A673 (cell line): ENCODE data around the gene HSD11B1. TPM values are rescaled to one million over a fixed set of nuclear protein-coding genes. Genes with fewer than 3 reads are reported as not detected.

Experiments used
- BruUV-seq: library from RNA; stranded (reverse); fragments of 400-500 nt; replicated peaks from 2 replicates; lab custom pipeline; 2021; lab: Mats Ljungman, UMichigan
- CTCF ChIA-PET: fragments of 300-600 bp; sonication (Branson Sonifier 250); formaldehyde crosslinking; loops from one replicate; lab custom pipeline; 2022; ENCODE audit warnings: antibody characterized with exemption; lab: Charles Lee
- POLR2A ChIA-PET: fragments of 300-600 bp; sonication (Branson Sonifier 250); formaldehyde crosslinking; loops from one replicate; lab custom pipeline; 2022; ENCODE audit warnings: antibody characterized with exemption; ENCODE audit not compliant: low non-redundant PET; lab: Charles Lee
- DNase-seq: peaks from one replicate; pipeline ENCODE4 v3.0.0-alpha.2; 2015; ENCODE audit warnings: low spot score
- H3K27ac ChIP-seq: fragments of 200-600 bp; sonication (generic); 2 replicates; pipeline ENCODE4 v1.5.1; 2016; ENCODE audit warnings: mixed run types, low read depth, mild to moderate bottlenecking, mixed read lengths, antibody characterized with exemption, low read length; ENCODE audit not compliant: poor library complexity, severe bottlenecking
- H3K27me3 ChIP-seq: fragments of 200-600 bp; sonication (generic); replicated peaks from 2 replicates; pipeline ENCODE4 v1.6.1; 2017; ENCODE audit warnings: mixed run types, low read depth, mild to moderate bottlenecking, mixed read lengths, antibody characterized with exemption, low read length; ENCODE audit not compliant: insufficient read depth, poor library complexity
- H3K36me3 ChIP-seq: fragments of 200-600 bp; sonication (generic); 2 replicates; pipeline ENCODE4 v1.6.1; 2016; ENCODE audit warnings: mixed run types, mild to moderate bottlenecking, mixed read lengths, antibody characterized with exemption, low read length; ENCODE audit not compliant: insufficient read depth, poor library complexity, severe bottlenecking
- H3K4me1 ChIP-seq: fragments of 200-600 bp; sonication (generic); 2 replicates; pipeline ENCODE4 v1.6.1; 2017; ENCODE audit warnings: mixed run types, mild to moderate bottlenecking, mixed read lengths, antibody characterized with exemption, low read length; ENCODE audit not compliant: insufficient read depth, poor library complexity, severe bottlenecking
- H3K4me3 ChIP-seq: fragments of 200-600 bp; sonication (generic); 2 replicates; pipeline ENCODE4 v1.5.1; 2016; ENCODE audit warnings: low read depth, mixed run types, mild to moderate bottlenecking, mixed read lengths, low read length; ENCODE audit not compliant: poor library complexity, severe bottlenecking
- H3K9me3 ChIP-seq: fragments of 200-600 bp; sonication (generic); 2 replicates; pipeline ENCODE4 v1.6.1; 2016; ENCODE audit warnings: mixed run types, low read depth, mild to moderate bottlenecking, mixed read lengths, antibody characterized with exemption, low read length; ENCODE audit not compliant: poor library complexity, severe bottlenecking
- EZH2 ChIP-seq: fragments of 200-600 bp; sonication (generic); IDR thresholded peaks from 2 replicates; pipeline ENCODE4 v1.6.1; 2017; ENCODE audit warnings: borderline replicate concordance, low read depth, mild to moderate bottlenecking, mixed read lengths, antibody characterized with exemption, low read length; ENCODE audit not compliant: poor library complexity, severe bottlenecking
- intact Hi-C: fragments of 100-400 bp; cut with micrococcal nuclease; formaldehyde crosslinking; loops from one replicate; pipeline ENCODE4 v1.10.0; 2022; ENCODE audit not compliant: unreplicated experiment
- total RNA-seq: library from RNA; stranded (reverse); gene quantifications from 2 replicates; pipeline ENCODE4 v1.2.3, GENCODE V29; 2021
- TF ChIP-seq, protein P1 (sequence below): fragments of 300-800, 200-600 bp; sonication (generic); conservative IDR thresholded peaks from 2 replicates; pipeline ENCODE4 v1.5.1; 2017; ENCODE audit warnings: low read depth, mild to moderate bottlenecking, antibody characterized with exemption, low read length, moderate library complexity, mixed read lengths

The HSD11B1 gene
- total RNA-seq, 1 experiment from 2014 or later = not detected

DNA sequence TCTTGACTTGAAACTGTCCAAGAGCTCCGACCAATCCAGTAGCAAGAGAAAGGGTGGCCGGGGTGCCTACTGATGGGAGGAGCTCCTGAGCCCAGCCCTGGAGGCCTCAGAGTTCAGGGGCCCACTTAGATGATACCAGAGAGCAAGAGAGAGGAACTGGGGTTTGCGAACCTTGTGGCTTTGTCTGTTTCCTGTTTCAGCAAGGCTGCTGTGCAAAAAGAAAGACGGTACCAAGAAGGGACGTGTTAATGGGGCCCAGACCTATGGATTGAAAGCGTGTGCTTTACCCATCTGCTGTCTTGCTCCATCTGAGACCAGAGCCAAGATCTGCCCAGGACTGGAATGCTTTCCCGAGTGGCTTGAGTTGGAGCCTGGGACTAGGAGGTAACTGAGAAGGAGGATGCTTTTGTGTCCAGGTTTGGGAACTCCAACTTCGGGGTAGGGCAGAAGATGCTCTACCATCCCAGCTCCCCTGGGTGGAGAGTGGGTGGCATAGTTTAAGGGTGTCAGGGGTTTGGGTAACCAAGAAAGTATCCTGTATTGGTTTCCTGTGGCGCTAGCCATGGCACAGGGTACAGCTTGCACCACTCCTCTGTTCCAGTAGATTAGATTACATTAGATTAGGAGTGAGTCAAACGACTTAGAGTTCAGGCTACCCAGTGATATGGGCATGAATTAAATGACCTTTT, 51.4 kb downstream of the HSD11B1 start, which contains the start of gene TRAF3IP3:
TSS of gene TRAF3IP3 (plus strand) at position 128 of the 689 bp plus-strand sequence. CDS start 3,987 bp downstream, outside the sequence.
- TF ChIP-seq, protein P1, sequence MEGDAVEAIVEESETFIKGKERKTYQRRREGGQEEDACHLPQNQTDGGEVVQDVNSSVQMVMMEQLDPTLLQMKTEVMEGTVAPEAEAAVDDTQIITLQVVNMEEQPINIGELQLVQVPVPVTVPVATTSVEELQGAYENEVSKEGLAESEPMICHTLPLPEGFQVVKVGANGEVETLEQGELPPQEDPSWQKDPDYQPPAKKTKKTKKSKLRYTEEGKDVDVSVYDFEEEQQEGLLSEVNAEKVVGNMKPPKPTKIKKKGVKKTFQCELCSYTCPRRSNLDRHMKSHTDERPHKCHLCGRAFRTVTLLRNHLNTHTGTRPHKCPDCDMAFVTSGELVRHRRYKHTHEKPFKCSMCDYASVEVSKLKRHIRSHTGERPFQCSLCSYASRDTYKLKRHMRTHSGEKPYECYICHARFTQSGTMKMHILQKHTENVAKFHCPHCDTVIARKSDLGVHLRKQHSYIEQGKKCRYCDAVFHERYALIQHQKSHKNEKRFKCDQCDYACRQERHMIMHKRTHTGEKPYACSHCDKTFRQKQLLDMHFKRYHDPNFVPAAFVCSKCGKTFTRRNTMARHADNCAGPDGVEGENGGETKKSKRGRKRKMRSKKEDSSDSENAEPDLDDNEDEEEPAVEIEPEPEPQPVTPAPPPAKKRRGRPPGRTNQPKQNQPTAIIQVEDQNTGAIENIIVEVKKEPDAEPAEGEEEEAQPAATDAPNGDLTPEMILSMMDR = no peak
- CTCF ChIA-PET = no interaction called here
- no peaks in the 10 kb centered on the region for H3K9me3 ChIP-seq
- POLR2A ChIA-PET = no interaction called here
- no peaks in the 10 kb centered on the region for H3K27me3 ChIP-seq
- intact Hi-C loops = no loop called here
- no peaks in the 10 kb centered on the region for H3K4me1 ChIP-seq
- BruUV-seq = no TSS peak
- H3K36me3 ChIP-seq = no peaks in the 10 kb centered on the region
- H3K4me3 ChIP-seq = no peak within 1 kb of the TSS
- DNase-seq = no peak
- H3K27ac ChIP-seq = no peak within 1 kb of the TSS

DNA sequence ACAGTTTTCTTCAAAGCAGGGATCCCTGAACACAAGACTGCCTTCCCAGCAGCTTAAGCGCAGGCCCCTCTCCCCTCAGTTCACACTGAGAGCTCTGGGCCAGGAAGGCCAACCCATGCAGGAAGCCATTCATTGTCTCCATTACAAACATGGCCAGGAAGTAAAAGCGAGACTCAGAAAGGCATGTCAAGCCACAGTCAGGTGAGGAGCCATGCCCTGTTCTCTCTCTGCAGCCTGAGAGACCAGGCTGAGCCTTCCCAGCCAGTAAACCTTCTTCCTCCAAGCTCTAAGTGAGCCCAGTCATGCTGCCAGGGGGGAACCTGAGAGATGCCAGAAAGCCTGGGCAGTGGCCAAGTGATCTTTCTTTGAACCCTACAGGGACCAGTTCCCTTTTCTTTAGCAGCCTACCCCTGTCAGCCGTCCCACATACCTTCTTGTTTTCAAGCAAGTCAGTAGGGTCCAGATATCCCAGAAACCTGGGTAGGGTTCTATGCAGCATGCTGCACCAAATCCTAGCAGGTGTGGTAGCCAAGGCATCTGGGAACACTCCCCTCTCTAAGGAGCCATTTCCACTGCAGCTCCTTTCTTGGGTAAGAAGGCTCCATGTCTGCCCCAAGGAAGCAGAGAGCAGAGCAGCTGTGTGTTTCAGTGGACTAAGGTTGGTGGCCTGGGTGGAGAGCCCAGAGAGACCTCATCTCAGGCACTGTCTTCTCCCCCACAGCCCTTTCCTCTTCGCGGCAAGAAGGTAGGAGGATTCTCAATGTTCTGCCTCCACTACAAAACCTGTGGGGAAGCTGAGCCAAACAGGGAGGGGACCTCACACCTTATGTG, 52.2 kb downstream of the HSD11B1 start:
- ChIA-PET POLR2A (no interaction called here), CTCF (no interaction called here)
- BruUV-seq = no TSS peak
- no peak overlapping the region for H3K27ac ChIP-seq
- DNase-seq = no peak
- intact Hi-C loops = no loop called here
- H3K9me3 ChIP-seq = no peaks in the 10 kb centered on the region
- H3K27me3 ChIP-seq = no peaks in the 10 kb centered on the region
- no peaks in the 10 kb centered on the region for H3K4me1 ChIP-seq
- H3K36me3 ChIP-seq = no peaks in the 10 kb centered on the region
- H3K4me3 ChIP-seq = no peak overlapping the region
- TF ChIP-seq, protein P1 = no peak
- TF ChIP-seq EZH2 = no peak

DNA sequence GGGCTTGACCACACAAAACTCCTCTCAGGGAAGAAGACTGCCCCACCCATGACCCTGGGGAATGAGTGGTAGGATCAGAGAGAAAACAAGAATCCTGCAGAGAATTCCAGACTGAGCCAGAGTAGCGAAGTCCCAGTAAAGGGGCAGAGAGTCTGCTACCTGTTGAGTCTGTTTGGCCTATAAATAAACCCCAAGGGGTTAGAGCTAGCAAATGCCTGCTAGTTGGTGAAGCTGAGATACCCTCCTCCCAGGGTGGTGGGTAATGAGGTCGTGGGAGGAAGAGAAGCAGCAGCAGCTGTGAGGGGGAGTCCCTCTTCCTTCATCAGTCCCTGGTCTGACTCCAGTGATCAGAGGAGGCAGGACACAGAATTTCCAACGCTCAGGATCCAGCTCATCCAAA, 53.8 kb downstream of the HSD11B1 start:
- no peaks in the 10 kb centered on the region for H3K4me1 ChIP-seq
- ChIA-PET CTCF (no interaction called here), POLR2A (no interaction called here)
- TF ChIP-seq EZH2 = no peak
- TF ChIP-seq, protein P1 = no peak
- H3K36me3 ChIP-seq = no peaks in the 10 kb centered on the region
- no peak for DNase-seq
- H3K27me3 ChIP-seq = no peaks in the 10 kb centered on the region
- H3K4me3 ChIP-seq = no peak overlapping the region
- no peaks in the 10 kb centered on the region for H3K9me3 ChIP-seq
- H3K27ac ChIP-seq = no peak overlapping the region
- BruUV-seq = no TSS peak
- intact Hi-C loops = no loop called here
